H1 (cell line): ENCODE measurements around the gene PRCD. TPM values are rescaled to one million over a fixed set of nuclear protein-coding genes. Genes with fewer than 3 reads are reported as not detected.
A peak's percentile ranks its signal among the peaks of the same experiment; 100 is the strongest.
"Not testable (repeated sequence)": the region's sequence is repeated elsewhere in the genome, so short reads cannot be mapped to it uniquely, and the experiment has no call there.

Source experiments
- CTCF ChIA-PET: fragments of 300-600 bp; sonication (Branson Sonifier 250); formaldehyde crosslinking; loops from one replicate; lab custom pipeline; 2021; ENCODE audit not compliant: partially characterized antibody; lab: Charles Lee
- POLR2A ChIA-PET: fragments of 300-600 bp; sonication (Branson Sonifier 250); formaldehyde crosslinking; loops from one replicate; lab custom pipeline; 2021; ENCODE audit warnings: inconsistent platforms; ENCODE audit not compliant: partially characterized antibody; lab: Charles Lee
- DNase-seq, 2 experiments: peaks; one replicate each; pipeline versions ENCODE4 v3.0.0 to v3.0.0-alpha.2; 2010 to 2022; ENCODE audit warnings: low spot score in 2 of 2, low read depth in 1 of 2, mixed read lengths in 1 of 2
- FAIRE-seq: peaks from 2 replicates; lab custom pipeline; 2011; peaks lifted over from hg19 to GRCh38; lab: Jason Lieb, UNC
- H2AFZ ChIP-seq: 2 replicates; pipeline ENCODE4 v1.8.1; 2012; ENCODE audit warnings: low read length, inconsistent platforms
- H2AK5ac ChIP-seq: 2 replicates; pipeline ENCODE4 v1.6.1; 2013; ENCODE audit warnings: low read depth, low read length
- H2BK120ac ChIP-seq: replicated peaks from 2 replicates; pipeline ENCODE3; 2013; ENCODE audit warnings: low read depth, low read length, inconsistent platforms
- H2BK12ac ChIP-seq: 2 replicates; pipeline ENCODE4 v1.6.1; 2013; ENCODE audit warnings: low read depth, low read length
- H2BK15ac ChIP-seq: 2 replicates; pipeline ENCODE4 v1.6.1; 2013; ENCODE audit warnings: low read length
- H2BK20ac ChIP-seq: 2 replicates; pipeline ENCODE4 v1.6.1; 2013; ENCODE audit warnings: low read length
- H2BK5ac ChIP-seq: 2 replicates; pipeline ENCODE4 v1.6.1; 2013; ENCODE audit warnings: low read depth, low read length
- H3K14ac ChIP-seq: 2 replicates; pipeline ENCODE4 v1.6.1; 2013; ENCODE audit warnings: inconsistent platforms; ENCODE audit not compliant: insufficient read length
- H3K18ac ChIP-seq: 2 replicates; pipeline ENCODE4 v1.6.1; 2013; ENCODE audit warnings: low read length; ENCODE audit errors: extremely low read depth
- H3K23ac ChIP-seq: 2 replicates; pipeline ENCODE4 v1.6.1; 2013; ENCODE audit warnings: inconsistent platforms; ENCODE audit not compliant: insufficient read length
- H3K23me2 ChIP-seq: 2 replicates; pipeline ENCODE4 v1.6.1; 2013; ENCODE audit warnings: low read depth, low read length
- H3K27ac ChIP-seq: 2 replicates; pipeline ENCODE4 v1.6.1; 2011; ENCODE audit warnings: low read depth, low read length, inconsistent platforms
- H3K27me3 ChIP-seq, 4 experiments: replicated peaks in 1 of 4; 1 replicate in 1 of 4; 2 replicates in 3 of 4; pipeline versions ENCODE4 v1.6.1 to v1.8.1; 2011 to 2013; ENCODE audit warnings: low read length in 3 of 4, mild to moderate bottlenecking in 3 of 4, inconsistent platforms in 2 of 4, mixed read lengths in 2 of 4, moderate library complexity in 1 of 4; ENCODE audit not compliant: control insufficient read depth in 3 of 4, insufficient read depth in 3 of 4; ENCODE audit errors: extremely low read depth in 1 of 4
- H3K36me3 ChIP-seq, 4 experiments: 2 replicates each; pipeline versions ENCODE4 v1.6.1 to v1.8.1; 2011 to 2013; ENCODE audit warnings: mild to moderate bottlenecking in 4 of 4, low read length in 3 of 4, moderate library complexity in 2 of 4, control low read depth in 1 of 4, inconsistent platforms in 1 of 4; ENCODE audit not compliant: insufficient read depth in 4 of 4, control insufficient read depth in 2 of 4
- H3K4ac ChIP-seq: replicated peaks from 2 replicates; pipeline ENCODE3; 2013; ENCODE audit warnings: low read length, low read depth, mixed read lengths, inconsistent platforms; ENCODE audit not compliant: insufficient read length
- H3K4me1 ChIP-seq, 4 experiments: replicated peaks in 1 of 4; 1 replicate in 1 of 4; 2 replicates in 3 of 4; pipeline versions ENCODE4 v1.6.1 to v1.8.1; 2011 to 2013; ENCODE audit warnings: low read length in 3 of 4, inconsistent platforms in 2 of 4, mixed read lengths in 1 of 4; ENCODE audit not compliant: insufficient read depth in 4 of 4, control insufficient read depth in 3 of 4
- H3K4me2 ChIP-seq, 2 experiments: 2 replicates each; pipeline versions ENCODE4 v1.6.1 to v1.8.1; 2011 to 2013; ENCODE audit warnings: low read depth in 2 of 2, low read length in 2 of 2, control low read depth in 1 of 2, inconsistent platforms in 1 of 2, mild to moderate bottlenecking in 1 of 2; ENCODE audit not compliant: insufficient read depth in 1 of 2
- H3K4me3 ChIP-seq, 4 experiments: fragments of 200-600, 300-600 bp in 1 of 4; sonication (generic), shearing (Covaris generic), sonication (Bioruptor Twin) in 1 of 4; 2 replicates each; pipeline versions ENCODE4 v1.5.1 to v1.8.1; 2011 to 2016; ENCODE audit warnings: low read length in 4 of 4, low read depth in 3 of 4, control low read depth in 2 of 4, inconsistent platforms in 2 of 4, mild to moderate bottlenecking in 2 of 4, mixed read lengths in 1 of 4, moderate library complexity in 1 of 4; ENCODE audit not compliant: insufficient read depth in 2 of 4; ENCODE audit errors: extremely low read depth in 1 of 4
- H3K56ac ChIP-seq: replicated peaks from 2 replicates; pipeline ENCODE3; 2013; ENCODE audit warnings: low read depth, mild to moderate bottlenecking, mixed read lengths, low read length, inconsistent platforms; ENCODE audit not compliant: insufficient read length
- H3K79me1 ChIP-seq: 2 replicates; pipeline ENCODE4 v1.6.1; 2013; ENCODE audit warnings: low read depth, low read length, control low read depth
- H3K79me2 ChIP-seq, 2 experiments: 2 replicates each; pipeline versions ENCODE4 v1.6.1 to v1.8.1; 2012 to 2013; ENCODE audit warnings: low read length in 2 of 2, mild to moderate bottlenecking in 2 of 2, inconsistent platforms in 1 of 2; ENCODE audit not compliant: insufficient read depth in 2 of 2, control insufficient read depth in 1 of 2
- H3K9ac ChIP-seq, 4 experiments: replicated peaks in 1 of 4; 1 replicate in 1 of 4; 2 replicates in 3 of 4; pipeline versions ENCODE4 v1.6.1 to v1.8.1; 2011 to 2013; ENCODE audit warnings: low read depth in 3 of 4, low read length in 3 of 4, control low read depth in 2 of 4, mild to moderate bottlenecking in 2 of 4, moderate library complexity in 2 of 4, inconsistent platforms in 1 of 4; ENCODE audit errors: extremely low read depth in 1 of 4
- H3K9me3 ChIP-seq, 2 experiments: 2 replicates each; pipeline versions ENCODE4 v1.6.1 to v1.8.1; 2012 to 2013; ENCODE audit warnings: mild to moderate bottlenecking in 2 of 2, moderate library complexity in 2 of 2, control low read depth in 1 of 2, inconsistent platforms in 1 of 2, low read depth in 1 of 2, low read length in 1 of 2, mixed read lengths in 1 of 2; ENCODE audit not compliant: insufficient read depth in 2 of 2
- H4K20me1 ChIP-seq, 2 experiments: replicated peaks in 1 of 2; 2 replicates each; pipeline versions ENCODE3 to v1.8.1; 2011 to 2013; ENCODE audit warnings: inconsistent platforms in 2 of 2, low read length in 2 of 2, mild to moderate bottlenecking in 1 of 2; ENCODE audit not compliant: insufficient read depth in 2 of 2, control insufficient read depth in 1 of 2
- H4K5ac ChIP-seq: 2 replicates; pipeline ENCODE4 v1.6.1; 2013; ENCODE audit warnings: low read length, low read depth, mixed read lengths, inconsistent platforms; ENCODE audit not compliant: insufficient read length
- H4K8ac ChIP-seq: 2 replicates; pipeline ENCODE4 v1.8.0; 2013; ENCODE audit warnings: mild to moderate bottlenecking, moderate library complexity, low read length, inconsistent platforms; ENCODE audit not compliant: insufficient read depth; ENCODE audit errors: extremely low read depth
- H4K91ac ChIP-seq: replicated peaks from 2 replicates; pipeline ENCODE3; 2013; ENCODE audit warnings: low read length, mixed read lengths, inconsistent platforms; ENCODE audit not compliant: insufficient read length
- POLR2A ChIP-seq, 2 experiments: IDR thresholded peaks; 1 replicate in 1 of 2; 2 replicates in 1 of 2; pipeline ENCODE4 v1.6.1; 2011; ENCODE audit warnings: low read depth in 2 of 2, low read length in 2 of 2, mild to moderate bottlenecking in 2 of 2; ENCODE audit errors: control extremely low read depth in 1 of 2
- POLR2AphosphoS5 ChIP-seq: IDR thresholded peaks from 2 replicates; pipeline ENCODE4 v1.6.1; 2011; ENCODE audit warnings: low read depth, low read length
- WGBS, 2 experiments: shearing (Covaris generic) in 1 of 2; methylation state at CpG; one replicate each; pipeline versions ENCODE4 v1.1.6 to v1.1.7; 2013 to 2015; ENCODE audit warnings: low lambda C conversion rate in 2 of 2, mixed read lengths in 2 of 2, inconsistent platforms in 1 of 2, low coverage in 1 of 2, missing lambda C conversion rate in 1 of 2; ENCODE audit not compliant: insufficient replicate concordance in 2 of 2, insufficient coverage in 1 of 2, insufficient read length in 1 of 2; ENCODE audit errors: extremely low coverage in 1 of 2, missing lambda C conversion rate in 1 of 2; 5-methylcytosine and 5-hydroxymethylcytosine counted together
- polyA plus RNA-seq, 7 experiments: library from polyadenylated mRNA; depleted of rRNA in 3 of 7; stranded (reverse) in 5 of 7; unstranded in 2 of 7; fragments of >200 nt in 5 of 7; fragments of 200-250 nt in 2 of 7; gene quantifications; 1 replicate in 5 of 7; 2 replicates in 1 of 7; 4 replicates in 1 of 7; pipeline versions ENCODE4 v1.2.1 to v1.2.3, GENCODE V29; 2011 to 2013; ENCODE audit warnings: missing spikeins in 2 of 7, mixed read lengths in 2 of 7
- total RNA-seq: library from RNA; stranded (reverse); fragmentation: NEBNext Ultra II Directional; extraction: Animal tissue kit (Norgen Biotek cat#: 25700); gene quantifications from 2 replicates; pipeline ENCODE4 v1.2.1, GENCODE V29; 2021
- TF ChIP-seq, protein P1 (sequence below): IDR thresholded peaks from 2 replicates; pipeline ENCODE4 v1.6.1; 2012; ENCODE audit warnings: low read length, inconsistent platforms

The PRCD gene
- total and polyA plus RNA-seq, 2 of the 8 experiments (the other 6 are each of a cell fraction or from before 2014, with no cell fraction given): 0.77 to 2.1 TPM

DNA sequence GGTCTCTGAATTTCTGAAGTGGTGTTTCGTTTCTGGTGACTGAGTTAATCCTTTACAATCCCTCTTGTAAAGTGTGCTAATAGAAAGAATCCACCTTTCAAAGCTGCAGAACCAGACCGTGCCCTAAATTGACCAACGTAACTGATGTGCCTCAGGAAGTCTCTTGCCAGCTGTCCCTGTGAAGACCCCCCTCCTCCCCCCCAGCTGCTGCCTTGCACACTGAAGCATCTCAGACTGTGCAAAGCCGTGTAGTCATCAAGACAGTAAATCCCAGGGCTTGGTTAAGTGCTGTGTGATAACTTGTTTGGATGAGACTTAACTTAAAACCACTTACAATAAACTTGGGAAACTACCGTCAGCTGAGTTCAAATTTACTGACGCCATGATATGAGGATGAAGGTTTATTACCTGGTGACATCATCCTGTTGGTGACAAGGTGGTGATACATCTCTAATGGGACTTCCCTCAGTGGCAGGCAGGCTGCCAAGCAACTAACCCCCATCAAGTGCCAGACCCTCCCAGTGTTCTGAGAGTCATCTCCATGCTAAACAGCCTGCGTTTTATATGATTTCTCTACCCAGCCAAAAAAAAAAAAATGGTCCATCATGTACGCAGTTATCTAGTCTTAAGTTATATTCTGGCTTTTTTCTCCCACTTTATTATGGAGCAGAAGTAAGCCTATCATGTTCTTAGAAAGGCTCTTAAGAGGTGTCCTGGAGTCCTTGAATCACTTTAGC, 25.3 kb downstream of the PRCD start:
- not testable (repeated sequence) for H2AK5ac ChIP-seq, H3K18ac ChIP-seq, H3K4ac ChIP-seq, H2AFZ ChIP-seq, H2BK5ac ChIP-seq, H4K91ac ChIP-seq, H3K4me3 ChIP-seq, H3K4me2 ChIP-seq, H3K9me3 ChIP-seq, H4K8ac ChIP-seq, H2BK12ac ChIP-seq, H3K14ac ChIP-seq, H3K23ac ChIP-seq, H2BK20ac ChIP-seq
- peaks cover under 1 to 21% (median 7%) of the 10 kb centered on the region in 4 experiments for H3K4me1 ChIP-seq
- 83% methylated on average over 6 of the region's 8 CpGs; no CpG with 5 or more reads in 1 of the 2 experiments for WGBS, 2 experiments
- peaks cover 33 to 38% of the 10 kb centered on the region in 2 experiments for H4K20me1 ChIP-seq
- POLR2A ChIA-PET: interaction anchor here (0.7 to 7.7 kb wide), 10 partner anchors 6 to 119 kb away, joined by 3 to 133 read pairs (median 7); partner anchors contain the start of gene PRCD
- peaks cover under 1 to 27% of the 10 kb centered on the region in 2 experiments for H3K79me2 ChIP-seq
- TF ChIP-seq POLR2AphosphoS5 (peak; percentile 51; the same call in 1 of the 2 replicates), POLR2A (IDR thresholded peaks at IDR 0.05; ENCODE audit: control extremely low read depth in 1 of 2, low read depth in 2 of 2, low read length in 2 of 2) (peak in 1 of 2 experiments; percentile 30; a peak in 1 of 3 replicates)
- TF ChIP-seq, protein P1, sequence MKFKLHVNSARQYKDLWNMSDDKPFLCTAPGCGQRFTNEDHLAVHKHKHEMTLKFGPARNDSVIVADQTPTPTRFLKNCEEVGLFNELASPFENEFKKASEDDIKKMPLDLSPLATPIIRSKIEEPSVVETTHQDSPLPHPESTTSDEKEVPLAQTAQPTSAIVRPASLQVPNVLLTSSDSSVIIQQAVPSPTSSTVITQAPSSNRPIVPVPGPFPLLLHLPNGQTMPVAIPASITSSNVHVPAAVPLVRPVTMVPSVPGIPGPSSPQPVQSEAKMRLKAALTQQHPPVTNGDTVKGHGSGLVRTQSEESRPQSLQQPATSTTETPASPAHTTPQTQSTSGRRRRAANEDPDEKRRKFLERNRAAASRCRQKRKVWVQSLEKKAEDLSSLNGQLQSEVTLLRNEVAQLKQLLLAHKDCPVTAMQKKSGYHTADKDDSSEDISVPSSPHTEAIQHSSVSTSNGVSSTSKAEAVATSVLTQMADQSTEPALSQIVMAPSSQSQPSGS: 0 out of 2 replicates have a peak, but pooled peaks have one; percentile 18
- TF ChIP-seq, all 59 proteins: peak for 3; not testable (repeated sequence) for 56
- not testable (repeated sequence) for H3K23me2 ChIP-seq, H3K27ac ChIP-seq, H3K9ac ChIP-seq, H3K27me3 ChIP-seq, FAIRE-seq, H4K5ac ChIP-seq, DNase-seq, H2BK15ac ChIP-seq, H3K79me1 ChIP-seq, H3K56ac ChIP-seq, H2BK120ac ChIP-seq
- H3K36me3 ChIP-seq: peaks cover 24 to 58% (median 44%) of the 10 kb centered on the region in 4 experiments
- CTCF ChIA-PET: interaction anchor here (0.8 to 3.8 kb wide), 10 partner anchors 13 to 704 kb away, joined by 3 to 33 read pairs (median 4); no protein-coding TSS in a partner anchor
